CD14-positive monocyte (primary cell): Measurements from ENCODE around the gene C8B. TPM values are rescaled to one million over a fixed set of nuclear protein-coding genes. Genes with fewer than 3 reads are reported as not detected.

ENCODE experiments used
- DNase-seq, 3 donors: peaks; one replicate each; pipeline ENCODE4 v3.0.0-alpha.2; 2011 to 2022
- H2AFZ ChIP-seq: 2 replicates; pipeline ENCODE4 v1.6.0; 2012; ENCODE audit warnings: mild to moderate bottlenecking, low read depth, low read length, inconsistent platforms; ENCODE audit not compliant: insufficient read depth, poor library complexity, severe bottlenecking
- H3K27ac ChIP-seq, 2 donors: 1 replicate in 1 of 2; 2 replicates in 1 of 2; pipeline ENCODE4 v1.5.1; 2012 to 2013; ENCODE audit warnings: low read length in 2 of 2, control low read depth in 1 of 2, inconsistent platforms in 1 of 2, low read depth in 1 of 2, mild to moderate bottlenecking in 1 of 2
- H3K27me3 ChIP-seq, 2 donors: one replicate each; pipeline versions ENCODE4 v1.6.0 to v1.6.1; 2011 to 2013; ENCODE audit warnings: low read length in 2 of 2; ENCODE audit not compliant: control insufficient read depth in 2 of 2, insufficient read depth in 2 of 2
- H3K36me3 ChIP-seq, 2 donors: replicated peaks in 1 of 2; 1 replicate in 1 of 2; 2 replicates in 1 of 2; pipeline versions ENCODE4 v1.5.1 to v1.6.1; 2012 to 2013; ENCODE audit warnings: low read length in 2 of 2, control low read depth in 1 of 2, inconsistent platforms in 1 of 2, mild to moderate bottlenecking in 1 of 2; ENCODE audit not compliant: insufficient read depth in 2 of 2, control insufficient read depth in 1 of 2
- H3K4me1 ChIP-seq, 2 donors: 1 replicate in 1 of 2; 2 replicates in 1 of 2; pipeline versions ENCODE4 v1.5.1 to v1.6.1; 2012 to 2013; ENCODE audit warnings: low read length in 2 of 2, control low read depth in 1 of 2, inconsistent platforms in 1 of 2, mild to moderate bottlenecking in 1 of 2, moderate library complexity in 1 of 2; ENCODE audit not compliant: insufficient read depth in 2 of 2, control insufficient read depth in 1 of 2
- H3K4me2 ChIP-seq: replicated peaks from 2 replicates; pipeline ENCODE3; 2012; ENCODE audit warnings: low read length, moderate library complexity, mild to moderate bottlenecking; ENCODE audit not compliant: poor library complexity, severe bottlenecking; ENCODE audit errors: extremely low read depth
- H3K4me3 ChIP-seq, 3 experiments: fragments of 200-600 bp in 1 of 3; sonication (generic) in 1 of 3; replicated peaks in 1 of 3; 1 replicate in 2 of 3; 2 replicates in 1 of 3; pipeline ENCODE4 v1.5.1; 2011 to 2013; ENCODE audit warnings: low read length in 3 of 3, mild to moderate bottlenecking in 3 of 3, control low read depth in 2 of 3, low read depth in 2 of 3, inconsistent platforms in 1 of 3, moderate library complexity in 1 of 3
- H3K79me2 ChIP-seq: 2 replicates; pipeline ENCODE4 v1.6.0; 2012; ENCODE audit warnings: mild to moderate bottlenecking, control low read depth, inconsistent platforms, low read length, moderate library complexity; ENCODE audit not compliant: insufficient read depth
- H3K9ac ChIP-seq: 2 replicates; pipeline ENCODE4 v1.6.0; 2017; ENCODE audit warnings: low read length, mild to moderate bottlenecking; ENCODE audit not compliant: insufficient read depth, poor library complexity, severe bottlenecking
- H3K9me3 ChIP-seq, 2 donors: replicated peaks in 1 of 2; 1 replicate in 1 of 2; 2 replicates in 1 of 2; pipeline versions ENCODE4 v1.5.1 to v1.6.1; 2012 to 2013; ENCODE audit warnings: low read length in 2 of 2, control low read depth in 1 of 2; ENCODE audit not compliant: control insufficient read depth in 1 of 2, insufficient read depth in 1 of 2
- H4K20me1 ChIP-seq: 2 replicates; pipeline ENCODE4 v1.6.0; 2012; ENCODE audit warnings: mild to moderate bottlenecking, low read length, control low read depth, moderate library complexity; ENCODE audit not compliant: insufficient read depth
- H3K27ac Mint-ChIP-seq, 7 donors: one replicate each; pipeline ENCODE4 v1.8.0; 2020; ENCODE audit warnings: mild to moderate bottlenecking in 7 of 7, mixed read lengths in 7 of 7, moderate library complexity in 6 of 7, inconsistent platforms in 2 of 7
- H3K27me3 Mint-ChIP-seq, 3 donors: one replicate each; pipeline ENCODE4 v1.8.0; 2021 to 2022; ENCODE audit warnings: low read depth in 3 of 3, mild to moderate bottlenecking in 3 of 3, mixed read lengths in 3 of 3, moderate library complexity in 3 of 3, inconsistent platforms in 1 of 3
- H3K36me3 Mint-ChIP-seq, 2 donors: one replicate each; pipeline ENCODE4 v1.8.0; 2020; ENCODE audit warnings: mixed read lengths in 2 of 2, inconsistent platforms in 1 of 2, mild to moderate bottlenecking in 1 of 2
- H3K4me1 Mint-ChIP-seq: one replicate; pipeline ENCODE4 v1.8.0; 2020; ENCODE audit warnings: mild to moderate bottlenecking, mixed read lengths
- H3K4me3 Mint-ChIP-seq, 2 donors: one replicate each; pipeline ENCODE4 v1.8.0; 2020; ENCODE audit warnings: mild to moderate bottlenecking in 2 of 2, mixed read lengths in 2 of 2, moderate library complexity in 1 of 2
- H3K9me3 Mint-ChIP-seq, 7 donors: one replicate each; pipeline ENCODE4 v1.8.0; 2020 to 2022; ENCODE audit warnings: mixed read lengths in 7 of 7, mild to moderate bottlenecking in 6 of 7, moderate library complexity in 6 of 7, inconsistent platforms in 2 of 7
- CTCF ChIP-seq: fragments of 200-600 bp; IDR thresholded peaks from one replicate; pipeline ENCODE4 v1.8.0; 2022; ENCODE audit warnings: antibody characterized with exemption, mild to moderate bottlenecking
- WGBS: methylation state at CpG from one replicate; pipeline ENCODE4 v1.1.5; 2013; ENCODE audit warnings: missing lambda C conversion rate; ENCODE audit not compliant: insufficient coverage; 5-methylcytosine and 5-hydroxymethylcytosine counted together
- intact Hi-C, 2 donors: fragments of 100-400 bp; cut with micrococcal nuclease; formaldehyde crosslinking; loops; one replicate each; pipeline versions ENCODE4 v1.15.0 to v1.15.1; 2023
- polyA plus RNA-seq, 3 donors: library from polyadenylated mRNA; depleted of rRNA in 1 of 3; unstranded in 2 of 3; stranded (reverse) in 1 of 3; fragments of 300-500 nt in 2 of 3; fragments of >200 nt in 1 of 3; fragmentation: Illumina TruSeq in 2 of 3; gene quantifications; 1 replicate in 2 of 3; 2 replicates in 1 of 3; pipeline ENCODE4 v1.2.3, GENCODE V29; 2012 to 2021

C8B gene
- polyA plus RNA-seq, 3 donors, result not detected

DNA sequence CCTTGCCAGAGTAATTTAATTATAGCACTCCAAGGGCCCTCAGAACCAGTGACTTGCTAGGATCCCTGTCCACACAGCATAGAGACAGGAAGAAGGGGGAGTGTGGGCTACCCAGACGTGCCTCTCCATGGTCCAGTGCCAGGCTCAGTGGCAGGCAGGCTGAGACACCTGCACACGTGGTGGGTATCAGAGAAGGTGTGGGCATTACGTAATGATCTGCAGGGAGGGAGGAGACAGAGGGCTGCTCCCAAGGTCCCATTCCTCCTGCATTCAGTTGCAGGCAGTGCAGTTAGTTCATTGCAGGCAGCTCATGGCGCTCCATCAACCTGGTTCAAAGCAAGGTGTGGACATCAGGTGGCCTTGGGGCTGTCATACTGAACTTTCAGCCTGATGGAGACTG, 49.9 kb downstream of the C8B start:
- Histone ChIP-seq H3K4me3 (no peak overlapping the region), H3K27ac (no peak overlapping the region), H3K4me2 (no peak overlapping the region), H3K27me3 (no peaks in the 10 kb centered on the region), H3K36me3 (no peaks in the 10 kb centered on the region), H2AFZ (no peak overlapping the region), H3K9me3 (no peaks in the 10 kb centered on the region), H3K79me2 (no peaks in the 10 kb centered on the region), H3K4me1 (no peaks in the 10 kb centered on the region), H4K20me1 (no peaks in the 10 kb centered on the region), H3K9ac (no peak overlapping the region)
- no peaks in the 10 kb centered on the region for H3K36me3 Mint-ChIP-seq
- TF ChIP-seq CTCF, result no peak
- H3K4me1 Mint-ChIP-seq, result no peaks in the 10 kb centered on the region
- H3K9me3 Mint-ChIP-seq, result peaks cover 0 to 11% (median 2%) of the 10 kb centered on the region in 7 donors
- intact Hi-C loops, result no loop called here
- no peak for DNase-seq
- WGBS, result 56% methylated on average over 4 of the region's 4 CpGs
- H3K27me3 Mint-ChIP-seq, result peaks cover 0 to 3% (median 1%) of the 10 kb centered on the region in 3 donors
- H3K27ac Mint-ChIP-seq, result peak overlapping the region in 1 of 7 donors; percentile 14
- H3K4me3 Mint-ChIP-seq, result no peak overlapping the region

DNA sequence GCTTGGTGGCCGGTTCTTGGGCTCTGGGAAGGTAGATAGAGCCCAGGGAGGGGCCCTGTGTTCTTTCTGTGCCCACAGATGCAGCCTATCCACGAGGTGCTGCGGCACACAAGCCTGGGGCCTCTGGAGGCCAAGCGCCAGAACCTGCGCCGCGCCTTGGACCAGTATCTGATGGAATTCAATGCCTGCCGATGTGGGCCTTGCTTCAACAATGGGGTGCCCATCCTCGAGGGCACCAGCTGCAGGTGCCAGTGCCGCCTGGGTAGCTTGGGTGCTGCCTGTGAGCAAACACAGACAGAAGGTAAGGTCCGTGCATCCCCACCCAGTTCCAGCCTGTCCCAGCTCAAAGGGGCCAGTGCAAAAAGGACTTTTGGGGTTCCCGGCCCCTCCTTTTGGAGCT, 53.5 kb downstream of the C8B start:
- peaks cover 31% of the 10 kb centered on the region for H3K4me1 Mint-ChIP-seq
- Histone ChIP-seq H3K27ac (no peak overlapping the region), H3K79me2 (no peaks in the 10 kb centered on the region), H2AFZ (no peak overlapping the region), H3K9me3 (no peaks in the 10 kb centered on the region), H3K4me3 (no peak overlapping the region), H3K9ac (no peak overlapping the region), H3K4me1 (peaks cover 21% of the 10 kb centered on the region in 2 donors), H3K4me2 (no peak overlapping the region), H3K27me3 (no peaks in the 10 kb centered on the region), H3K36me3 (no peaks in the 10 kb centered on the region), H4K20me1 (no peaks in the 10 kb centered on the region)
- H3K27me3 Mint-ChIP-seq, result peaks cover 0 to 5% (median 1%) of the 10 kb centered on the region in 3 donors
- 95% methylated on average over 12 of the region's 12 CpGs for WGBS
- peak overlapping the region in 1 of 7 donors; percentile 45 for H3K27ac Mint-ChIP-seq
- H3K9me3 Mint-ChIP-seq, result peaks cover 0 to 11% (median 2%) of the 10 kb centered on the region in 7 donors
- no peaks in the 10 kb centered on the region for H3K36me3 Mint-ChIP-seq
- H3K4me3 Mint-ChIP-seq, result no peak overlapping the region
- DNase-seq, result no peak
- no peak for TF ChIP-seq CTCF
- intact Hi-C loops, result no loop called here
